ENCODE measurements around the gene GDF7.

GDF7 gene

GRCh38 chr2:20675701-20676352 is 8.9 kb downstream of the GDF7 start:
- peak; percentile 61 to 71 for ATAC-seq

- ATAC-seq: no peak
These were observed 9.6 kb downstream of the GDF7 start for GRCh38 chr2:20676353-20677215.

GRCh38 chr2:20677301-20678085 is 10.5 kb downstream of the GDF7 start:
- ATAC-seq: no peak

- ATAC-seq: no peak
These were observed 11.1 kb downstream of the GDF7 start for GRCh38 chr2:20678086-20678395.

- no peak for ATAC-seq
These were observed 11.8 kb downstream of the GDF7 start for GRCh38 chr2:20678780-20679179.

- no peak for ATAC-seq
These were observed 13.9 kb downstream of the GDF7 start for GRCh38 chr2:20680744-20681375.

GRCh38 chr2:20682167-20682920 is 15.4 kb downstream of the GDF7 start:
- no peak for ATAC-seq

GRCh38 chr2:20684581-20685063 is 17.7 kb downstream of the GDF7 start:
- ATAC-seq: no peak

GRCh38 chr2:20687260-20687832 is 20.4 kb downstream of the GDF7 start:
- ATAC-seq: no peak

GRCh38 chr2:20689428-20690264 is 22.7 kb downstream of the GDF7 start:
- ATAC-seq: no peak

- no peak for ATAC-seq
These were observed 24.3 kb downstream of the GDF7 start for GRCh38 chr2:20691076-20691734.

- no peak for ATAC-seq
These were observed 25.1 kb downstream of the GDF7 start for GRCh38 chr2:20692081-20692480.

GRCh38 chr2:20693317-20693716 is 26.4 kb downstream of the GDF7 start:
- ATAC-seq: no peak

- no peak for ATAC-seq
These were observed 29.4 kb downstream of the GDF7 start for GRCh38 chr2:20696366-20696765.

GRCh38 chr2:20697322-20697934 is 30.5 kb downstream of the GDF7 start:
- no peak for ATAC-seq

- no peak for ATAC-seq
These were observed 32.1 kb downstream of the GDF7 start for GRCh38 chr2:20698916-20699613.

- ATAC-seq: no peak
These were observed 35.6 kb downstream of the GDF7 start for GRCh38 chr2:20702563-20702962.

GRCh38 chr2:20704886-20705285 is 37.9 kb downstream of the GDF7 start:
- no peak for ATAC-seq

GRCh38 chr2:20706217-20706616 is 39.3 kb downstream of the GDF7 start:
- no peak for ATAC-seq

All from activated CD4-positive, CD25-positive, alpha-beta regulatory T cell treated with anti-CD3 and anti-CD28 coated beads, Interleukin-2, amount 50 U/mL, for 24 hours (primary cell).